ENCODE data around the gene PADI2. TPM values are rescaled to one million over a fixed set of nuclear protein-coding genes. Genes with fewer than 3 reads are reported as not detected.

The PADI2 gene
- total and polyA plus RNA-seq, 5 donors from 2014 or later, result 0.08 TPM; not detected in 4

DNA sequence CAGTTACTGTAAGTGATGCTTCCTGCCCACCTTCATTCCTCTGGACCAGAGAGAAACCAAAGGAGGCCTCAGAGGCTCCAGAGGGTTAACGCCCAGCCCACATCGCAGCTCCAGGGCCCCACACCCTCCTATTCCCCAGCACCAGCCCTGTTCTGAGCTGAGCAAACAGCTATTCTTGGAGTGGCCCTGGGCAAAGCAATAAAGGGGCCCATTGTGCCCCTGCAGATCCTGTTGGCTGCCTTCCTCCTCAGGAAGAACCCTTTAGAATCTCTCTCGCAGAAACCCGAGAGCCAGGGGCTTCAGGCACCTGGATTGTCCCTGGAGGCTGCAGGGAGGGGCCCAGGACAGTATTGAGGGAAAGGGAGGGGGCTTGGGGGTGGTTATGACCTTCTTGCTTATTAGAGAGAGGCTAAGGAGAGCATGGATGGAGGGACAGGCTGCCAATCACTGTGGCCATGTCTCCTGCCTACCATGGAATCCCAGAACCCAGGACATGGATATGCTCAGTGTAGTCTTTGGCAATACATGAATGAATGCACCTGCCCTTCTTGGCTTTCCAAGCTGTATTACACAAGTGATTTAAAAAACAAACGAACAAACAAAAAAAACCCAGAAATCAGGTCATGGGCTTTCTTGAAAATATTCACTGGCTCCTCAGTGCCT lies 9.2 kb downstream of the PADI2 start:
- Mint-ChIP-seq H3K4me3 (peak overlapping the region in 1 of 4 donors; percentile 23), H3K4me1 (no peaks in the 10 kb centered on the region), H3K27ac (no peak overlapping the region), H3K36me3 (no peaks in the 10 kb centered on the region), H3K27me3 (peaks cover 11% of the 10 kb centered on the region), H3K9me3 (no peaks in the 10 kb centered on the region)
- Histone ChIP-seq H3K36me3 (ENCODE audit: control insufficient read depth, insufficient read depth, low read length) (no peaks in the 10 kb centered on the region), H3K4me3 (ENCODE audit: low read depth, low read length) (no peak overlapping the region), H3K4me1 (ENCODE audit: control insufficient read depth, insufficient read depth, low read length, poor library complexity, severe bottlenecking) (no peaks in the 10 kb centered on the region), H3K27me3 (ENCODE audit: control insufficient read depth, insufficient read depth, low read length) (no peaks in the 10 kb centered on the region), H3K9me3 (ENCODE audit: control insufficient read depth in 2 of 2, low read length in 2 of 2) (no peaks in the 10 kb centered on the region), H3K27ac (ENCODE audit: insufficient read depth, low read length, poor library complexity, severe bottlenecking) (no peak overlapping the region)
- DNase-seq (no peak), ATAC-seq (ENCODE audit: low read depth in 2 of 2) (no peak)

DNA sequence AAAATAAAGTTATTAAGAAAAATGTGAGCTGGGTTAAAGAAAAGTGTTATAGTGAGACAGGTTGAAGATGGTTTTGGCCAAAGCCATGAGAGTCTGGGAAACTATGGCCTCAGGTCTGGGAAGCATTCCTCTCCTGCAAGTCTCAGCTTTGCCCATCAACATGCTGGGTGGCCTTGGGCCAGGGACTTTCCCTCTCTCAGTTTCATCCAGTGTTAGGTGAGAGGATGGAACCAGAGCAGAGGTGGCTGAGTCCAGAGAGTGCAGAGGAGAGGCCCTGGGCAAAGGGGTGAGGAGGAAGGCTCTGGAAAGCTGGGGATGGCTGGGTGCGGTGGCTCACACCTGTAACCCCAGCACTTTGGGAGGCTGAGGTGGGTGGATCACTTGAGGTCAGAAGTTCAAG lies 10.5 kb downstream of the PADI2 start:
- peaks cover 11% of the 10 kb centered on the region for H3K27me3 Mint-ChIP-seq
- no peaks in the 10 kb centered on the region for H3K9me3 ChIP-seq (ENCODE audit: control insufficient read depth in 2 of 2, low read length in 2 of 2)
- no peaks in the 10 kb centered on the region for H3K36me3 ChIP-seq (ENCODE audit: control insufficient read depth, insufficient read depth, low read length)
- no peak overlapping the region for H3K4me3 Mint-ChIP-seq
- ATAC-seq (ENCODE audit: low read depth in 2 of 2), result no peak
- DNase-seq, result no peak
- H3K27ac ChIP-seq (ENCODE audit: insufficient read depth, low read length, poor library complexity, severe bottlenecking), result no peak overlapping the region
- H3K4me1 Mint-ChIP-seq, result no peaks in the 10 kb centered on the region
- H3K27me3 ChIP-seq (ENCODE audit: control insufficient read depth, insufficient read depth, low read length), result no peaks in the 10 kb centered on the region
- no peak overlapping the region for H3K27ac Mint-ChIP-seq
- no peak overlapping the region for H3K4me3 ChIP-seq (ENCODE audit: low read depth, low read length)
- H3K36me3 Mint-ChIP-seq, result no peaks in the 10 kb centered on the region
- H3K9me3 Mint-ChIP-seq, result no peaks in the 10 kb centered on the region
- H3K4me1 ChIP-seq (ENCODE audit: control insufficient read depth, insufficient read depth, low read length, poor library complexity, severe bottlenecking), result no peaks in the 10 kb centered on the region

DNA sequence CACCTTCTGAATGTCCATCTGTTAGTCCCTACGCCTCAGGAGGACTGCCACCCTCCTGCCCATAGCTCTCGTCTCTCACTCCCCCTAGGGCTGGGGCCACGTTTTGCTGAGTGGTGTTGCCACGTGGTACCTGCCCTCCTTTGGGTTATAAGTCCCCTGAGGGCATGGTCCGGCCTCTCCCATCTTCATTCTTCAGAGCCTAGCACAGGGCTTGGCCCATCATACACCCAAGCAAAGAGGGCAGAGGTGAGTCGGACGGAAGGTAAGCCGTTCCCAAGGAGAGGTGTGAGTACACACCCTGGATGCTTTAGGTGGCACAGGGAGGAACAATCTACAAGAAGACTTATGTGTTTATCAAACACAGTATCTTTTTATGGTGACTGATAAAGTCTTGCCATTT lies 10.9 kb downstream of the PADI2 start:
- no peaks in the 10 kb centered on the region for H3K4me1 ChIP-seq (ENCODE audit: control insufficient read depth, insufficient read depth, low read length, poor library complexity, severe bottlenecking)
- no peak overlapping the region for H3K4me3 Mint-ChIP-seq
- no peak overlapping the region for H3K4me3 ChIP-seq (ENCODE audit: low read depth, low read length)
- no peaks in the 10 kb centered on the region for H3K27me3 ChIP-seq (ENCODE audit: control insufficient read depth, insufficient read depth, low read length)
- H3K9me3 Mint-ChIP-seq, result no peaks in the 10 kb centered on the region
- no peaks in the 10 kb centered on the region for H3K36me3 Mint-ChIP-seq
- H3K9me3 ChIP-seq (ENCODE audit: control insufficient read depth in 2 of 2, low read length in 2 of 2), result no peaks in the 10 kb centered on the region
- H3K27me3 Mint-ChIP-seq, result peaks cover 11% of the 10 kb centered on the region
- no peak overlapping the region for H3K27ac ChIP-seq (ENCODE audit: insufficient read depth, low read length, poor library complexity, severe bottlenecking)
- no peaks in the 10 kb centered on the region for H3K4me1 Mint-ChIP-seq
- ATAC-seq (ENCODE audit: low read depth in 2 of 2) (no peak), DNase-seq (no peak)
- no peak overlapping the region for H3K27ac Mint-ChIP-seq
- H3K36me3 ChIP-seq (ENCODE audit: control insufficient read depth, insufficient read depth, low read length), result no peaks in the 10 kb centered on the region

DNA sequence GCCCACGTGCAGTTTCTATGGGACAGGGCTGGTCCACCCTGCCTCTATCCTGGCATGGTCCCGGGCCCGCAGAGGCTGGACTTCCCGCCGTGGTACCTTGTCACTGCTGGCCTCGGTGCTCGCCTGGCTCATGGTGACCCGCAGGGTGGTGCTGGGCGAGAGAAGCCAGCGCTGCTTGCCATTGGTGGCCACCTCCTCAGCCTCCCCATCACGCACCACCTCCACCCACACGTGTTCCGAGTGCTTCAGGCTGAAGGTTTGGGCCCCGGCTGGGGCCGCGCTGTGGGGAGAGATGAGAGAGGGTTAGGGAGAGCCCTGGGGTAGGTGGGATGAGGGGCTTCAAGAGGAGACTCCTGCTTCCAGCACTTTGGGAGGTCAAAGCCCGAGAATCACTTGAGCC lies 14.5 kb downstream of the PADI2 start:
- no peaks in the 10 kb centered on the region for H3K36me3 ChIP-seq (ENCODE audit: control insufficient read depth, insufficient read depth, low read length)
- H3K4me3 ChIP-seq (ENCODE audit: low read depth, low read length), result no peak overlapping the region
- Mint-ChIP-seq H3K4me3 (no peak overlapping the region), H3K4me1 (no peaks in the 10 kb centered on the region), H3K9me3 (no peaks in the 10 kb centered on the region), H3K36me3 (no peaks in the 10 kb centered on the region), H3K27ac (no peak overlapping the region), H3K27me3 (peaks cover 7% of the 10 kb centered on the region)
- no peaks in the 10 kb centered on the region for H3K27me3 ChIP-seq (ENCODE audit: control insufficient read depth, insufficient read depth, low read length)
- H3K4me1 ChIP-seq (ENCODE audit: control insufficient read depth, insufficient read depth, low read length, poor library complexity, severe bottlenecking), result no peaks in the 10 kb centered on the region
- no peak overlapping the region for H3K27ac ChIP-seq (ENCODE audit: insufficient read depth, low read length, poor library complexity, severe bottlenecking)
- DNase-seq (no peak), ATAC-seq (ENCODE audit: low read depth in 2 of 2) (no peak)
- H3K9me3 ChIP-seq (ENCODE audit: control insufficient read depth in 2 of 2, low read length in 2 of 2), result no peaks in the 10 kb centered on the region

DNA sequence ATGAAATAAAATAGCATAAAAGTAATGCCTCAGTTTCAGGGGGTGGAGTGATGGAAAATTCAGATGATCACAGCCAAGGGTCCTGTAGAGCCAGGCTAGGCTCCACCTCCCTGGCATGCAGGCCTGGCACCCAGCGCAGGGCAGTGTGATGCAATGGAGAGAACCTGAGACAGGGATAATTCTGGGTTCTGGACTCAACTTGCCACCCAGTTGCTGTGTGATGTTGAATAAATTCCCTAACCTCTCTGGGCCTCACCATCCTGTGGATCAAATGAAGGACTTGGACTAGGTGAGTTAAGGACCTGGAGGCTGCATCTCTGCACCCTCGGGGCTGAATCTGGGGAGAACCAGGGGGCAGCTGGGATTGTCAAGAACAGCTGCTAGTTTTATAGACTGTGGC lies 17.0 kb downstream of the PADI2 start:
- ATAC-seq (ENCODE audit: low read depth in 2 of 2) (no peak), DNase-seq (no peak)
- Mint-ChIP-seq H3K36me3 (no peaks in the 10 kb centered on the region), H3K4me1 (no peaks in the 10 kb centered on the region), H3K4me3 (no peak overlapping the region), H3K9me3 (no peaks in the 10 kb centered on the region), H3K27ac (no peak overlapping the region), H3K27me3 (peaks cover 10% of the 10 kb centered on the region)
- Histone ChIP-seq H3K4me3 (ENCODE audit: low read depth, low read length) (no peak overlapping the region), H3K27ac (ENCODE audit: insufficient read depth, low read length, poor library complexity, severe bottlenecking) (no peak overlapping the region), H3K27me3 (ENCODE audit: control insufficient read depth, insufficient read depth, low read length) (no peaks in the 10 kb centered on the region), H3K4me1 (ENCODE audit: control insufficient read depth, insufficient read depth, low read length, poor library complexity, severe bottlenecking) (no peaks in the 10 kb centered on the region), H3K9me3 (ENCODE audit: control insufficient read depth in 2 of 2, low read length in 2 of 2) (no peaks in the 10 kb centered on the region), H3K36me3 (ENCODE audit: control insufficient read depth, insufficient read depth, low read length) (no peaks in the 10 kb centered on the region)

DNA sequence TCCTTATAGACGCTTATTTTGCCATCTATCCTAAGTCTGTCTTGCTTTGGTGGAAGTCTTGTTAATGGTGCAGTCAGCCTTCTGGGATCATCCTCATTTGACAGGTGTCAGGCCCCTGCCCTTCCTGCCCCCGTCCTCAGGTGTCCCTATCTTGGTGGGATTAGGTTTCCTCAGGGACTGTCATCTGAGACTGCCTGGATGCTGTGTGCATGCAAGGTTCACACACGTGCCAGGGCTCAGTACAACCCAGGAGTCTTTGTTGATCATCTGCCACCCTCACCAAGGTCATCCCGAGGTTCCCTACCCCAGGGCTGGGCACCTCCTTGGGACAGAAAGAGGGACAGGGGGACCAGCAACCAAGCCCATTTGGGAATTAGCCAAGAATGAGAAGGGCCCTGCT lies 18.0 kb downstream of the PADI2 start:
- H3K27ac ChIP-seq (ENCODE audit: insufficient read depth, low read length, poor library complexity, severe bottlenecking), result no peak overlapping the region
- ATAC-seq (ENCODE audit: low read depth in 2 of 2) (no peak), DNase-seq (no peak)
- H3K9me3 ChIP-seq (ENCODE audit: control insufficient read depth in 2 of 2, low read length in 2 of 2), result no peaks in the 10 kb centered on the region
- no peaks in the 10 kb centered on the region for H3K36me3 Mint-ChIP-seq
- no peaks in the 10 kb centered on the region for H3K4me1 Mint-ChIP-seq
- no peaks in the 10 kb centered on the region for H3K36me3 ChIP-seq (ENCODE audit: control insufficient read depth, insufficient read depth, low read length)
- no peak overlapping the region for H3K4me3 Mint-ChIP-seq
- no peaks in the 10 kb centered on the region for H3K27me3 ChIP-seq (ENCODE audit: control insufficient read depth, insufficient read depth, low read length)
- H3K4me1 ChIP-seq (ENCODE audit: control insufficient read depth, insufficient read depth, low read length, poor library complexity, severe bottlenecking), result no peaks in the 10 kb centered on the region
- H3K27me3 Mint-ChIP-seq, result peaks cover 8% of the 10 kb centered on the region
- no peak overlapping the region for H3K27ac Mint-ChIP-seq
- H3K4me3 ChIP-seq (ENCODE audit: low read depth, low read length), result no peak overlapping the region
- H3K9me3 Mint-ChIP-seq, result no peaks in the 10 kb centered on the region

DNA sequence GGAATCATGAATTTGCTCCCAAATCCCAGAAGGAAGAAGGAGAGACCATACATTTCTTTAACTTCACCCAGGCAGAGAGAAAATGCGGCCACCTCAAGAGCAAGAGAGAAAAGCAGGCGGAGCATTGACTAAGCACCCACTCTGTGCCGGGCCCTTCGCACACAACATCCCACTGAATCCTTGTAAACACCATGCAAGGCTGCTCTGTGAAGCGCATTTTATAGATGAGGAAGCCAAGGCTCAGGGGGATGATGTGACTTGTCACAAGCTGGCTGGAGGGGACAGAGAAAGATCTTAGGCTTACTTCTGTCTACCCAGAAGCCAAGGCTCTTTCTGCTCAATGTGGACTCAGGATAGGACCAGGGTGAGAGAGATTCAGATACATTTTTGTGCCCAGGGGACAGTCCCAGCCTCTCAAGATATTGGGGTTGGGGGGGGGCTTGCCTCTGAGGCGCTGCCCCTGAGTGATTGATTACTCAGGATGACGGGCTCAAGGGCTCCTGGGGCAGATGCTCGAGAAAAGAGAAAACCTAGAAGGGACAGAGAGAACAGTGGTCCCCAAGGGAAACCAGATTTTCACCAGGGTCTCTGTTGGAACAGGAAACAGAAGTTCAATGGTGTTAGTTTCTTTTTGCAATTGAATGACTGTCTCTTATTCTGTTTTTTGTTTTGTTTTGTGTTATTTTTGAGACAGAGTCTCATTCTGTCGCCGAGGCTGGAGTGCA lies 19.5 kb downstream of the PADI2 start:
- ATAC-seq (ENCODE audit: low read depth in 2 of 2), result no peak
- DNase-seq, result no peak

More for the DNA sequence above, 19.5 kb downstream of the PADI2 start:
- H3K36me3 Mint-ChIP-seq, result no peaks in the 10 kb centered on the region
- H3K27ac Mint-ChIP-seq, result no peak overlapping the region
- Histone ChIP-seq H3K4me3 (ENCODE audit: low read depth, low read length) (no peak overlapping the region), H3K27me3 (ENCODE audit: control insufficient read depth, insufficient read depth, low read length) (no peaks in the 10 kb centered on the region), H3K36me3 (ENCODE audit: control insufficient read depth, insufficient read depth, low read length) (no peaks in the 10 kb centered on the region), H3K9me3 (ENCODE audit: control insufficient read depth in 2 of 2, low read length in 2 of 2) (no peaks in the 10 kb centered on the region), H3K27ac (ENCODE audit: insufficient read depth, low read length, poor library complexity, severe bottlenecking) (no peak overlapping the region), H3K4me1 (ENCODE audit: control insufficient read depth, insufficient read depth, low read length, poor library complexity, severe bottlenecking) (no peaks in the 10 kb centered on the region)
- H3K4me1 Mint-ChIP-seq, result no peaks in the 10 kb centered on the region
- H3K27me3 Mint-ChIP-seq, result peaks cover 4% of the 10 kb centered on the region
- H3K9me3 Mint-ChIP-seq, result no peaks in the 10 kb centered on the region
- H3K4me3 Mint-ChIP-seq, result no peak overlapping the region

Data from CD4-positive, CD25-positive, alpha-beta regulatory T cell (primary cell).